ENCODE data around the gene PGF.
A peak's percentile ranks its signal among the peaks of the same experiment; 100 is the strongest.

Gene PGF

DNA sequence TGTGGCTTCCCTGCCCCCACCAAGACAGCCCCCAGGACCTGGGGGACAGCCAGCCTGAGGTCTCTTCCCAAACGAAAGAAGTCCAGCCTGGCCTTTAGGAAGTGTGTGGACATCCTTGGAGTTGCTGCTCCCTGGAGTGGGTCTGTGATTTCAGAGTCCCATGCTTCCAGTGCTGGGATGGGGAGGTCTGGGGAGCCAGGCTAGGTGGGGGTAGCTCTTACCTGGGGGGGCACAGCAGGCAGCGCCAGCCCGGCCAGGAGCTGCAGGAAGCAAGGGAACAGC is 509 bp downstream of the PGF start:
- no peak for DNase-seq

GRCh38 chr14:74954232-74954946 is 1.0 kb downstream of the PGF start:
- peak; percentile 56 for DNase-seq

- DNase-seq, result no peak
Observed at GRCh38 chr14:74953686-74954085, 1.7 kb downstream of the PGF start.

- DNase-seq, result peak; percentile 40
Observed at GRCh38 chr14:74952697-74953484, 2.5 kb downstream of the PGF start.

- DNase-seq, result no peak
Observed at GRCh38 chr14:74952180-74952665, 3.2 kb downstream of the PGF start.

GRCh38 chr14:74951443-74952179 is 3.8 kb downstream of the PGF start:
- DNase-seq, result no peak

GRCh38 chr14:74950795-74951442 is 4.5 kb downstream of the PGF start:
- no peak for DNase-seq

DNA sequence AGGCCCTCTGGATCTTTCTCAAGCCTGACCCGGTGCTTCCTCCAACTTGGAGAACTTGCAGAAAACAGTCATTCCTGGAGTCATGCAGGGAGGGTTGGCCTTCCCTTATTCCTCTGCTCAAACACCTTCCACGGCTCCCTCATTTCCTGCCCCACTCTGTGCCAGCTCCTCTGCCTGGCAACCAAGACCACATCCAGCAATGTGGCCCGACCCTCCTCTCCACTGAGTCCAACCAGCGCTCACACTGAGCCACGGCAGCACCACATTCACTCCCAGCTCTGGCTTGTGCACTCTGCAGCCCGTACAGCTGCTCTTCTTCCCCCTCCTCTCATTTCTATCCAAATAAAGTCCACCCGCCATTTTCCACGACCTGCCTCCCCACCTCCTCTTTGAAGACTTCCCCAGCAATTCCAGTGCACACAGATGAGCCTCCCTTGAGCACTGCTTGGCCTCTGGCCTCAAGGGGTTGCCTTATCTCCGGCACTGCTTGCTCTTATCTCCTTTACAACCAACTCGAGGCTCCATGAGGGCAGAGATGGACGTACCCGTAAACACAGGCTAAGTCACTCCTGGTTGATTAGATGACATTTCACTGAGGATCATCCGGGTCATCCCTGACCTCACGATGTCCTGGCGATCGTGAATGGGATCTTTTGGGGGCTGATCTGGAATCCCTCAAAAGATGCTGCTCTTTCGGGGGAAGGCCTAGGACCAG is 5.4 kb downstream of the PGF start:
- DNase-seq, result no peak

DNA sequence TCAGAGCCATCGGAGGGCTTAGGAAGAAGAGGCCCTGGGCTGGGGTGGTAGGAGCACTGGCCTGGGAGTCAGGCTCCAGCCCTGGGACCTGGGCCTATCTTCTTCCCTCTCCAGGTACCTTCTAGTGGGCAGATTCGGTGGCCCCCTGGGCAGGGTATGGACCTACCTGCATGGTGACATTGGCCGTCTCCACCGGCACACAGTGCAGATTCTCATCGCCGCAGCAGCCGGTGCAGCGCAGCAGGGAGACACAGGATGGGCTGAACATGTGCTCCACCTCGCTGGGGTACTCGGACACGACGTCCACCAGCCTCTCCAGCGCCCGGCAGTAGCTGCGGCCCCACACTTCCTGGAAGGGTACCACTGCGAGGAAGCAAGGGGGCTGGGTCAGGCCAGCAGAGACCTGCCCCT is 6.2 kb downstream of the PGF start:
- no peak for DNase-seq

DNA sequence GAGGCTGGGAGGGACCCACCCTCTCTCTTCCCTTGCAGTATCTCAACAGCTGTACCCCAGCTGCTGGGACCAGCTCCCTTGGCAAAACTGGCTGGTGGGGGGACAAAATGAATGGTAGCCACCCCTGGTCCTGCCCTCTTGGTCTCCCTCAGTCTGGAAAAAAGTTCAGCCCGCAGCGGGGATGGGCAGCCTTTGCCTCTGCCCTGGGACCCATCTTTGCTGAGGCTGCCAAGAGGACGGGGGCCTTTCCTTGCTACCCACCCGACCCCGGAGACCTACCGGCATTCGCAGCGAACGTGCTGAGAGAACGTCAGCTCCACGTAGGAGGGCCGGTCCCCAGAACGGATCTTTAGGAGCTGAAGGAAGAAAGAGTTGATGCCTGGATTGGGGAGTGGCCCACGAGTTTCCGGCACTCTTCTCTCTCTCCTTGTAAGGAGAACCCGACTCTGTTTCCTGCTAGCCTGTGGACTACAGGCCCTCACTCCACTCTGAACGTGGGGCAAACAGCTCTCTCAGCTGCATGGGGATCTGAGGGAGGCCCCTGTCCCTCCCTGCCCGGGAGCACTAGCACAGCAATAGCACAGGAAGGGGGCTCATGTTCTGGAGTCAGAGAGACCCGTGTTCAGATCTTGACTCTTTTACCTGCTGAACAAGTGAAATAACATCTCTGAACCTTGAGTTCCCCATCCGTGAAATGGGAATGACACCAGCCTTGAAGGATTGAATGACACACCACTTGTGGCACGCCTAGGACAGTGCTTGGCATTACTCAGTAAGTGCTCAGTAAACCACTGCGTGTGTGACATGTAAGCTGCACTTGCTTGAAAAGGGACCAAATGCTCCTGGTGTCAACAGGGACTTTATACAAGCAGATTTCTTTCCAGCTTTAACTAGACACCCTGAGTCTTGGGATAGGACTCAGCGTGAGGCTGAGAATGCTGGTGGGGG is 6.9 kb downstream of the PGF start:
- DNase-seq, result no peak

- DNase-seq, result no peak
Observed at GRCh38 chr14:74947353-74948227, 7.8 kb downstream of the PGF start.

- no peak for DNase-seq
Observed at GRCh38 chr14:74946659-74947281, 8.6 kb downstream of the PGF start.

DNA sequence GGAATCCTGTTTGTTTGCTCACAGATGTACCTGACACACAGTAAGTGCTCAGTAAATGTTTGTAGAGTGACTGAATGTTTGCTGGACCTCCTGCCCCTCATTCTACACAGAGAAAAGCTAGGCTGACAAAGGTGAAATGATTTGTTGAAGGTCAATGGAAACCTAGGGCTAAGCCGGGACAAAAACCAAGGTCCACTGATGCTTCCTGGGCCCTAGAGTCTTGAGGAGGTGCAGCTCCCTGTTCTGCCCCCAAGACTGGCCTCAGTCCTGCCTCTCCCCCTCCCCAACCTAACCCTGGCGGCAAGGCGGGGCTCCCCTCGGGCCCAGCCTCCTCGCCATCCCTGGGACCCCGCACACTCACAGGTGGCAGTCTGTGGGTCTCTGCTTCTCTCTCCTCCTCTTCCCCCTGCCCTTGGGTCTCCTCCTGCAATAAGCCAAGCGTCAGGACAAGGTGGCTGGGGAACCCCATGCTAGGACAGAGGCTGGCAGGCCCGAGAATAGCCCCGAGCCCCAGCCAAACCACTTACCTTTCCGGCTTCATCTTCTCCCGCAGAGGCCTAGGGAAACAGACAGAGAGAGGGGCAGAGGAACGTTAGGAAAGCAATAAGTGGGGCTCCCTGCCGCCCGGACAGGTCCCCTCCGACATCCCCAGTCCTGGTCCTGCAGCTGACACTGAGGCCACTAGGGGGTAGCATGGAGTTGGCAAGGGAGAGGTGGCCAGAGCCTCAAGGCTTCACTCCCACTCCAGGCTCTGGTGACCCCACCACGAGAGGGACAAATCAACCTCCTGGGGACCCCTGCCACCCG is 9.3 kb downstream of the PGF start:
- DNase-seq, result peak; percentile 86

DNA sequence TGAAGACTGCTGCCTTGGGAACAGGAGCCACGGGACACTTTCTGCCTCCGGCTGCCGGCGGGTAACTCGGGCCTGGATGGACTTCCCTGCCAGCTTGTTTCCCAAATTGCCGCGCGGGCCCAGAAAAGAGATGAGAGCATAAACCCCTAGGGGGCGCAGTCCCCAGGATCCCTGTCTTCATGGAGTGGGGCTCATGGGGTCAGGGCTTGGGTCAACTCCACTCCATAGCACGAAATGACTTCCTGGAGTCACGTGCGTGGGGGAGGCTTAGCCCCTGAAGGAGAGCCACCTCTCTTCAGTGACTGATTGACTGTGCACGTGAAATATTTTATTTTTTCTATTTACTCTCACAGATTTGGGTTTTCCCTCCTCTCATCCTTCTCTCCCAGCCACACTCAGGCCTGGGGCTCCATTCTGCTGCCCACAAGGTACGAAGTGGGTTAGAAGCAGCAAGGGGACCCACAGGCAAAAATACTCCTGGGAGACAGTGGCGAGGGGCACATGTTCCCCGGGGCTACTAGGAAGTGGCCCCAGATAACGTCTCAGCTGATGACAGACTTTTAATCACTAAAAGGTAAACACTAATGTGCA is 10.0 kb downstream of the PGF start:
- no peak for DNase-seq

- no peak for DNase-seq
Observed at GRCh38 chr14:74942608-74943007, 12.8 kb downstream of the PGF start.

- DNase-seq, result no peak
Observed at GRCh38 chr14:74942181-74942580, 13.2 kb downstream of the PGF start.

- DNase-seq, result no peak
Observed at GRCh38 chr14:74941676-74942097, 13.7 kb downstream of the PGF start.

- DNase-seq, result no peak
Observed at GRCh38 chr14:74940956-74941565, 14.3 kb downstream of the PGF start.

Data from right hindlimb (tissue), 1 donor.